ENCODE measurements around the gene PPARG. TPM values are rescaled to one million over a fixed set of nuclear protein-coding genes. Genes with fewer than 3 reads are reported as not detected.

PPARG gene
- total RNA-seq, 1 donor from 2014 or later = 4.4 TPM

Other genes with a start within 250 kb of the PPARG start
- gene TIMP4, start 130.2 kb upstream of the PPARG start, total RNA-seq = 5.0 and 5.4 TPM in 2 replicates
- 11.5 and 14.1 TPM in 2 replicates for gene TSEN2, start 195.4 kb downstream of the PPARG start, total RNA-seq

Data from osteocyte (in vitro differentiated cells).